Spinal cord (tissue), 10 donors: Measurements from ENCODE around the gene NHSL2. TPM values are rescaled to one million over a fixed set of nuclear protein-coding genes. Genes with fewer than 3 reads are reported as not detected.
A peak's percentile ranks its signal among the peaks of the same experiment; 100 is the strongest.

ENCODE experiments used
- DNase-seq, 6 donors: peaks; one replicate each; pipeline versions ENCODE4 v3.0.0 to v3.0.0-alpha.2; 2013 to 2015; ENCODE audit warnings: low spot score in 6 of 6, low read depth in 4 of 6
- H3K27ac ChIP-seq: one replicate; pipeline ENCODE4 v1.5.1; 2013; ENCODE audit warnings: low read depth, low read length, control low read depth
- H3K27me3 ChIP-seq: one replicate; pipeline ENCODE4 v1.6.1; 2013; ENCODE audit warnings: low read length; ENCODE audit not compliant: control insufficient read depth, insufficient read depth
- H3K36me3 ChIP-seq: one replicate; pipeline ENCODE4 v1.6.1; 2013; ENCODE audit warnings: low read length; ENCODE audit not compliant: control insufficient read depth, insufficient read depth
- H3K4me1 ChIP-seq: one replicate; pipeline ENCODE4 v1.6.1; 2013; ENCODE audit warnings: low read length; ENCODE audit not compliant: control insufficient read depth, insufficient read depth
- H3K4me3 ChIP-seq: one replicate; pipeline ENCODE4 v1.5.1; 2013; ENCODE audit warnings: low read depth, low read length, control low read depth
- H3K9me3 ChIP-seq: one replicate; pipeline ENCODE4 v1.6.1; 2013; ENCODE audit warnings: low read length; ENCODE audit not compliant: control insufficient read depth, insufficient read depth
- WGBS: methylation state at CpG from one replicate; pipeline ENCODE4 v1.1.5; 2013; ENCODE audit warnings: missing lambda C conversion rate; ENCODE audit not compliant: insufficient coverage; 5-methylcytosine and 5-hydroxymethylcytosine counted together
- polyA plus RNA-seq, 2 donors: library from polyadenylated mRNA; unstranded; fragments of 120-200 nt; gene quantifications; one replicate each; pipeline ENCODE4 v1.2.1, GENCODE V29; 2013; ENCODE audit not compliant: insufficient read length in 2 of 2
- total RNA-seq, 2 donors: library from RNA; depleted of rRNA in 1 of 2; stranded (reverse); fragments of 120-200 nt in 1 of 2; fragments of >200 nt in 1 of 2; gene quantifications; one replicate each; pipeline versions ENCODE4 v1.2.3 to v1.2.4, GENCODE V29; 2013 to 2014
- donor health status: healthy.

Gene NHSL2
- total and polyA plus RNA-seq, 4 donors: 6.1 to 19.2 (median 8.5) TPM

DNA sequence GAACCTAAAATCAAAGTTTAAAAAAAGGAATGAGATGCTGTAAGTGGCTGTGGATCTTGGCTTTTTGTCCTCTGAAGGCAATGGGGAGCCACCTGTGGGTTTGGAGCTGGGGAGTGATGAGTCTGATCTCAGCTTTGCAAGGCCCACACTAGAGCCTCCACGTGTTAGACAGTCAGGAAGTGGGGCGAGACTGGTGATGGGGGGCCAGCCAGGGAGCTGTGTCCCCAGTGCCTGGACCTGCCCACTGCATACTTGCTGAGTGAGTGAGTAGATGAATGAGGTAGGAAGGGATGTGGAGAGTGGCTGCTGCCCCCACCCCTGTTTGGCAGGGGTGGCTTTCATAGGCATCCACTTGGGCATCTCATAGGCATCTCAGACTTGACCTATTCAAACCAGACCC is 84.0 kb downstream of the NHSL2 start:
- H3K36me3 ChIP-seq: no peaks in the 10 kb centered on the region
- no peak overlapping the region for H3K4me3 ChIP-seq
- H3K27me3 ChIP-seq: peaks cover 2% of the 10 kb centered on the region
- no peak for DNase-seq
- WGBS: 50% methylated on average over 2 of the region's 2 CpGs
- peaks cover 17% of the 10 kb centered on the region for H3K4me1 ChIP-seq
- no peak overlapping the region for H3K27ac ChIP-seq
- no peaks in the 10 kb centered on the region for H3K9me3 ChIP-seq

DNA sequence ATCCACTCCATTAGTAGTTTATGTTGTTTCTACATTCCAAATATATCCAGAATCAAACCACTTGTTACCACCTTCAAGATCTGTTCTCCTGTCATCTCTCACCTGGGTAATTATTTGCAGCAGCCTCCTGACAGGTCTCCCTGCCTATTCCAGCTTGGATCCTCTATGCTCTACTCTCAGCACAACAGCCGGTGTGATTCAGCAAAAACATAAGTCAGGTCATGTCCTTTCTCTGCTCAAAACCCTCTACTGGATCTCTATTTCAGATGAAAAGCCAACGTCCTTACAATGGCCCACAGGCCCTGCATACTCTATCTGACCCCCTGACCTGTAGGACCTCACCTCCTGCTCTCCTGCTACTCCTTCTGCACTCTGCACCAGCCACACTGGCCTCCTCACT is 84.5 kb downstream of the NHSL2 start:
- DNase-seq: no peak
- WGBS: 50% methylated on average over 2 of the region's 2 CpGs
- peaks cover 4% of the 10 kb centered on the region for H3K27me3 ChIP-seq
- H3K4me1 ChIP-seq: peaks cover 17% of the 10 kb centered on the region
- H3K36me3 ChIP-seq: no peaks in the 10 kb centered on the region
- H3K4me3 ChIP-seq: no peak overlapping the region
- no peak overlapping the region for H3K27ac ChIP-seq
- H3K9me3 ChIP-seq: no peaks in the 10 kb centered on the region

- no peak overlapping the region for H3K27ac ChIP-seq
- 89% methylated on average over 2 of the region's 3 CpGs for WGBS
- no peaks in the 10 kb centered on the region for H3K36me3 ChIP-seq
- no peak overlapping the region for H3K4me3 ChIP-seq
- no peak for DNase-seq
- H3K9me3 ChIP-seq: no peaks in the 10 kb centered on the region
- H3K4me1 ChIP-seq: peaks cover 17% of the 10 kb centered on the region
- peaks cover 13% of the 10 kb centered on the region for H3K27me3 ChIP-seq
Measured at GRCh38 chrX:71996136-71996535, 85.5 kb downstream of the NHSL2 start.

- Histone ChIP-seq H3K36me3 (no peaks in the 10 kb centered on the region), H3K4me1 (peaks cover 14% of the 10 kb centered on the region), H3K4me3 (no peak overlapping the region), H3K27ac (peak overlapping the region; percentile 12), H3K9me3 (no peaks in the 10 kb centered on the region), H3K27me3 (peaks cover 13% of the 10 kb centered on the region)
- 41% methylated on average over 3 of the region's 6 CpGs for WGBS
- DNase-seq: peak in 1 of 6 donors; percentile 45
Measured at GRCh38 chrX:71996826-71997225, 86.2 kb downstream of the NHSL2 start.

GRCh38 chrX:71997320-71997719 is 86.7 kb downstream of the NHSL2 start:
- Histone ChIP-seq H3K4me1 (peaks cover 11% of the 10 kb centered on the region), H3K27ac (peak overlapping the region; percentile 12), H3K36me3 (no peaks in the 10 kb centered on the region), H3K4me3 (no peak overlapping the region), H3K27me3 (peaks cover 13% of the 10 kb centered on the region), H3K9me3 (no peaks in the 10 kb centered on the region)
- DNase-seq: no peak
- WGBS: 50% methylated on average over 2 of the region's 3 CpGs

- Histone ChIP-seq H3K9me3 (no peaks in the 10 kb centered on the region), H3K27me3 (peaks cover 16% of the 10 kb centered on the region), H3K27ac (no peak overlapping the region), H3K36me3 (no peaks in the 10 kb centered on the region), H3K4me3 (no peak overlapping the region), H3K4me1 (peaks cover under 1% of the 10 kb centered on the region)
- peak in 3 of 6 donors; percentile 22 to 71 (median 50) for DNase-seq
- 25% methylated on average over 2 of the region's 6 CpGs for WGBS
Measured at GRCh38 chrX:71998836-71999509, 88.3 kb downstream of the NHSL2 start.

DNA sequence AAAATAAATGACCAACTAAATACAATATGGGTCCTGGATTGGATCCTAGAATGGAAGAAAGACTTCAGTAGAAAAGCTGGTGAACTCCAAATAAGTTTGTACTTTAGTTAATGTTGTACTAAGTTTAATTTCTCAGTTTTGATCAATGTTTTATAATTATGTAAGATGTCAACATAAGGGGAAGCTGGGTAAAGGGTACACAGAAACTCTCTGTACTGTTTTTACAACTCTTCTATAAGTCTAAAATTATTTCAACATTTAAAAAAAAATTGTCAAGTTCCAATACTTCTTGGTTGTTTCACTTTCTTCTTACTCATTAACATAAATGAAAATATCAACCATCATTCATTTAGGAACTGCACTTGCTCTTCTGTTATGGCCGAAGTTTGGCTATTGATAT is 88.9 kb downstream of the NHSL2 start:
- WGBS: no CpG with 5 or more reads among the region's 1 CpG
- Histone ChIP-seq H3K4me1 (peaks cover 4% of the 10 kb centered on the region), H3K9me3 (no peaks in the 10 kb centered on the region), H3K27me3 (peaks cover 21% of the 10 kb centered on the region), H3K27ac (no peak overlapping the region), H3K36me3 (no peaks in the 10 kb centered on the region), H3K4me3 (no peak overlapping the region)
- DNase-seq: no peak

GRCh38 chrX:72001471-72001870 is 90.8 kb downstream of the NHSL2 start:
- DNase-seq: no peak
- Histone ChIP-seq H3K4me3 (no peak overlapping the region), H3K9me3 (no peaks in the 10 kb centered on the region), H3K27me3 (peaks cover 30% of the 10 kb centered on the region), H3K27ac (no peak overlapping the region), H3K4me1 (peaks cover 4% of the 10 kb centered on the region), H3K36me3 (no peaks in the 10 kb centered on the region)
- 31% methylated on average over 3 of the region's 3 CpGs for WGBS

GRCh38 chrX:72001906-72002305 is 91.3 kb downstream of the NHSL2 start:
- 100% methylated on average over 1 of the region's 2 CpGs for WGBS
- Histone ChIP-seq H3K4me1 (peaks cover 4% of the 10 kb centered on the region), H3K36me3 (no peaks in the 10 kb centered on the region), H3K27ac (no peak overlapping the region), H3K4me3 (no peak overlapping the region), H3K9me3 (no peaks in the 10 kb centered on the region), H3K27me3 (peaks cover 30% of the 10 kb centered on the region)
- DNase-seq: no peak

DNA sequence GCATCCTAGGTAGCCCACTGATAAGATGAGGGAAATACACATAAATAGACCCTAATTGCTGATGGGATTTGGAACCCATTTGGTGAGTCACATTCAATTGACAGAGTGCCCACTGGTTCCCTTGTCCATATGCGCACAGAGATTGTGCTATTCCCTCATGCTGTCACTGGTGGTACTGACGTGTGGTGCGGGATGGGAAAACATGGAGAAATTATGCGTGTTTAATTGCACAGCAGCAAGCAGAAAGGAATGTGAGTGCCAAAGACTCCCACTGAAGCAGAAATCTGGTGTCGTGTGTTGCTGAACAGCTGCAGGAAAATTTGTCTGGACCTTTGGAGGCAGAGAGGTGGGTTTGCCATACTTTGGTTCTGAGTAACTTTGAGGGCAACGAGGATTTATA is 92.2 kb downstream of the NHSL2 start:
- Histone ChIP-seq H3K27ac (no peak overlapping the region), H3K27me3 (peaks cover 31% of the 10 kb centered on the region), H3K36me3 (no peaks in the 10 kb centered on the region), H3K9me3 (no peaks in the 10 kb centered on the region), H3K4me1 (peaks cover 4% of the 10 kb centered on the region), H3K4me3 (no peak overlapping the region)
- 57% methylated on average over 5 of the region's 6 CpGs for WGBS
- DNase-seq: peak in 2 of 6 donors; percentile 30 to 59
